ENCODE results near the gene HPCA.

Gene HPCA

GRCh38 chr1:32928285-32928684 lies 42.0 kb downstream of the HPCA start:
- H3K36me3 ChIP-seq (ENCODE audit: insufficient read depth, low read length), result no peaks in the 10 kb centered on the region
- no peaks in the 10 kb centered on the region for H3K9me3 ChIP-seq (ENCODE audit: insufficient read depth, low read depth, low read length)
- WGBS, result 83% methylated on average over 2 of the region's 2 CpGs
- H3K9ac ChIP-seq (ENCODE audit: low read depth, low read length), result no peak overlapping the region
- H3K4me3 ChIP-seq (ENCODE audit: low read length), result no peak overlapping the region
- peaks cover 7% of the 10 kb centered on the region; the same call in 1 of the 2 replicates for H3K4me1 ChIP-seq (ENCODE audit: insufficient read depth, low read length)
- peaks cover 62% of the 10 kb centered on the region for H3K27me3 ChIP-seq (ENCODE audit: insufficient read depth, low read length)
- H3K27ac ChIP-seq (ENCODE audit: low read depth, low read length), result no peak overlapping the region

- H3K9me3 ChIP-seq (ENCODE audit: insufficient read depth, low read depth, low read length), result no peaks in the 10 kb centered on the region
- H3K4me1 ChIP-seq (ENCODE audit: insufficient read depth, low read length), result peaks cover 9% of the 10 kb centered on the region
- 91% methylated on average over 7 of the region's 8 CpGs for WGBS
- no peak overlapping the region for H3K9ac ChIP-seq (ENCODE audit: low read depth, low read length)
- peaks cover 58% of the 10 kb centered on the region for H3K27me3 ChIP-seq (ENCODE audit: insufficient read depth, low read length)
- H3K27ac ChIP-seq (ENCODE audit: low read depth, low read length), result no peak overlapping the region
- no peak overlapping the region for H3K4me3 ChIP-seq (ENCODE audit: low read length)
- no peaks in the 10 kb centered on the region for H3K36me3 ChIP-seq (ENCODE audit: insufficient read depth, low read length)
Measured at GRCh38 chr1:32928715-32929114, 42.4 kb downstream of the HPCA start.

- no peaks in the 10 kb centered on the region for H3K36me3 ChIP-seq (ENCODE audit: insufficient read depth, low read length)
- peaks cover 52% of the 10 kb centered on the region for H3K27me3 ChIP-seq (ENCODE audit: insufficient read depth, low read length)
- 92% methylated on average over 2 of the region's 2 CpGs for WGBS
- H3K9me3 ChIP-seq (ENCODE audit: insufficient read depth, low read depth, low read length), result no peaks in the 10 kb centered on the region
- no peak overlapping the region for H3K27ac ChIP-seq (ENCODE audit: low read depth, low read length)
- peaks cover 15% of the 10 kb centered on the region for H3K4me1 ChIP-seq (ENCODE audit: insufficient read depth, low read length)
- H3K4me3 ChIP-seq (ENCODE audit: low read length), result no peak overlapping the region
- no peak overlapping the region for H3K9ac ChIP-seq (ENCODE audit: low read depth, low read length)
Measured at GRCh38 chr1:32929366-32929765, 43.1 kb downstream of the HPCA start.

GRCh38 chr1:32931760-32932159 lies 45.5 kb downstream of the HPCA start:
- 89% methylated on average over 1 of the region's 1 CpG for WGBS
- H3K36me3 ChIP-seq (ENCODE audit: insufficient read depth, low read length), result peaks cover 14% of the 10 kb centered on the region
- H3K27ac ChIP-seq (ENCODE audit: low read depth, low read length), result no peak overlapping the region
- H3K4me3 ChIP-seq (ENCODE audit: low read length), result no peak overlapping the region
- no peaks in the 10 kb centered on the region for H3K9me3 ChIP-seq (ENCODE audit: insufficient read depth, low read depth, low read length)
- H3K27me3 ChIP-seq (ENCODE audit: insufficient read depth, low read length), result peaks cover 28% of the 10 kb centered on the region
- peaks cover 11% of the 10 kb centered on the region; the same call in 1 of the 2 replicates for H3K4me1 ChIP-seq (ENCODE audit: insufficient read depth, low read length)
- no peak overlapping the region for H3K9ac ChIP-seq (ENCODE audit: low read depth, low read length)

- H3K36me3 ChIP-seq (ENCODE audit: insufficient read depth, low read length), result peaks cover 26% of the 10 kb centered on the region
- no peak overlapping the region for H3K9ac ChIP-seq (ENCODE audit: low read depth, low read length)
- H3K27ac ChIP-seq (ENCODE audit: low read depth, low read length), result peak overlapping the region; percentile 67; the same call in 1 of the 2 replicates
- H3K4me1 ChIP-seq (ENCODE audit: insufficient read depth, low read length), result peaks cover 8% of the 10 kb centered on the region; the same call in 1 of the 2 replicates
- 76% methylated on average over 3 of the region's 3 CpGs for WGBS
- peaks cover 7% of the 10 kb centered on the region for H3K27me3 ChIP-seq (ENCODE audit: insufficient read depth, low read length)
- no peaks in the 10 kb centered on the region for H3K9me3 ChIP-seq (ENCODE audit: insufficient read depth, low read depth, low read length)
- no peak overlapping the region for H3K4me3 ChIP-seq (ENCODE audit: low read length)
Measured at GRCh38 chr1:32933742-32934322, 47.5 kb downstream of the HPCA start.

GRCh38 chr1:32934535-32934934 lies 48.2 kb downstream of the HPCA start:
- H3K4me1 ChIP-seq (ENCODE audit: insufficient read depth, low read length), result peaks cover 8% of the 10 kb centered on the region; the same call in 1 of the 2 replicates
- H3K27me3 ChIP-seq (ENCODE audit: insufficient read depth, low read length), result no peaks in the 10 kb centered on the region; the same call in 1 of the 2 replicates
- H3K9me3 ChIP-seq (ENCODE audit: insufficient read depth, low read depth, low read length), result no peaks in the 10 kb centered on the region
- no peak overlapping the region for H3K9ac ChIP-seq (ENCODE audit: low read depth, low read length)
- 94% methylated on average over 10 of the region's 10 CpGs for WGBS
- peaks cover 26% of the 10 kb centered on the region for H3K36me3 ChIP-seq (ENCODE audit: insufficient read depth, low read length)
- no peak overlapping the region for H3K4me3 ChIP-seq (ENCODE audit: low read length)
- H3K27ac ChIP-seq (ENCODE audit: low read depth, low read length), result no peak overlapping the region

- no peaks in the 10 kb centered on the region for H3K27me3 ChIP-seq (ENCODE audit: insufficient read depth, low read length)
- H3K4me1 ChIP-seq (ENCODE audit: insufficient read depth, low read length), result peaks cover 8% of the 10 kb centered on the region; the same call in 1 of the 2 replicates
- H3K27ac ChIP-seq (ENCODE audit: low read depth, low read length), result no peak overlapping the region
- H3K9ac ChIP-seq (ENCODE audit: low read depth, low read length), result no peak overlapping the region
- WGBS, result 97% methylated on average over 4 of the region's 4 CpGs
- no peaks in the 10 kb centered on the region for H3K9me3 ChIP-seq (ENCODE audit: insufficient read depth, low read depth, low read length)
- peaks cover 38% of the 10 kb centered on the region for H3K36me3 ChIP-seq (ENCODE audit: insufficient read depth, low read length)
- no peak overlapping the region for H3K4me3 ChIP-seq (ENCODE audit: low read length)
Measured at GRCh38 chr1:32937061-32937460, 50.8 kb downstream of the HPCA start.

GRCh38 chr1:32939655-32940371 lies 53.5 kb downstream of the HPCA start:
- no peaks in the 10 kb centered on the region for H3K4me1 ChIP-seq (ENCODE audit: insufficient read depth, low read length)
- no peak overlapping the region for H3K9ac ChIP-seq (ENCODE audit: low read depth, low read length)
- H3K27ac ChIP-seq (ENCODE audit: low read depth, low read length), result no peak overlapping the region
- H3K36me3 ChIP-seq (ENCODE audit: insufficient read depth, low read length), result peaks cover 60% of the 10 kb centered on the region
- no peaks in the 10 kb centered on the region for H3K27me3 ChIP-seq (ENCODE audit: insufficient read depth, low read length)
- H3K4me3 ChIP-seq (ENCODE audit: low read length), result no peak overlapping the region
- WGBS, result 93% methylated on average over 4 of the region's 4 CpGs
- no peaks in the 10 kb centered on the region for H3K9me3 ChIP-seq (ENCODE audit: insufficient read depth, low read depth, low read length)

- no peaks in the 10 kb centered on the region for H3K4me1 ChIP-seq (ENCODE audit: insufficient read depth, low read length)
- H3K27ac ChIP-seq (ENCODE audit: low read depth, low read length), result no peak overlapping the region
- peaks cover 63% of the 10 kb centered on the region for H3K36me3 ChIP-seq (ENCODE audit: insufficient read depth, low read length)
- H3K9me3 ChIP-seq (ENCODE audit: insufficient read depth, low read depth, low read length), result no peaks in the 10 kb centered on the region
- no peak overlapping the region for H3K4me3 ChIP-seq (ENCODE audit: low read length)
- no peak overlapping the region for H3K9ac ChIP-seq (ENCODE audit: low read depth, low read length)
- H3K27me3 ChIP-seq (ENCODE audit: insufficient read depth, low read length), result no peaks in the 10 kb centered on the region
Measured at GRCh38 chr1:32944180-32944579, 57.9 kb downstream of the HPCA start.
